Measurements from ENCODE around the gene RHBDF2.
A peak's percentile ranks its signal among the peaks of the same experiment; 100 is the strongest.
"Not testable (repeated sequence)": the region's sequence is repeated elsewhere in the genome, so short reads cannot be mapped to it uniquely, and the experiment has no call there.

RHBDF2 gene

GRCh38 chr17:76523084-76524037, 22.1 kb upstream of the RHBDF2 start:
- DNase-seq = peak; percentile 37 to 84

- DNase-seq = not testable (repeated sequence)
Measured at GRCh38 chr17:76521683-76522082, 20.5 kb upstream of the RHBDF2 start.

GRCh38 chr17:76521262-76521661, 20.0 kb upstream of the RHBDF2 start:
- DNase-seq = no peak

GRCh38 chr17:76519048-76519966, 18.1 kb upstream of the RHBDF2 start:
- no peak for DNase-seq

- DNase-seq = peak; percentile 86 to 99
Measured at GRCh38 chr17:76517638-76518038, 16.4 kb upstream of the RHBDF2 start.

- peak; percentile 91 to 100 for DNase-seq
Measured at GRCh38 chr17:76515274-76515949, 14.2 kb upstream of the RHBDF2 start.

GRCh38 chr17:76514355-76514754, 13.1 kb upstream of the RHBDF2 start:
- not testable (repeated sequence) for DNase-seq

- DNase-seq = no peak
Measured at GRCh38 chr17:76513306-76513692, 12.1 kb upstream of the RHBDF2 start.

GRCh38 chr17:76512366-76513305, 11.4 kb upstream of the RHBDF2 start:
- no peak for DNase-seq

- DNase-seq = peak; percentile 68
Measured at GRCh38 chr17:76511668-76512365, 10.6 kb upstream of the RHBDF2 start.

GRCh38 chr17:76510831-76511244, 9.6 kb upstream of the RHBDF2 start:
- no peak for DNase-seq

- not testable (repeated sequence) for DNase-seq
Measured at GRCh38 chr17:76508472-76509063, 7.3 kb upstream of the RHBDF2 start.

- peak; percentile 51 to 95 for DNase-seq
Measured at GRCh38 chr17:76506408-76507345, 5.5 kb upstream of the RHBDF2 start.

- DNase-seq = peak in 1 of 2 donors; percentile 40
Measured at GRCh38 chr17:76504117-76504516, 2.9 kb upstream of the RHBDF2 start.

- DNase-seq = peak in 1 of 2 donors; percentile 28
Measured at GRCh38 chr17:76502341-76503211, 1.4 kb upstream of the RHBDF2 start.

GRCh38 chr17:76501827-76502307, 644 bp upstream of the RHBDF2 start:
- no peak for DNase-seq

- DNase-seq = no peak
Measured at GRCh38 chr17:76500747-76501017, 541 bp downstream of the RHBDF2 start.

- peak; percentile 59 to 72 for DNase-seq
Measured at GRCh38 chr17:76500074-76500746, 1.0 kb downstream of the RHBDF2 start.

Measured in inflammatory macrophage treated with lipopolysaccharide for 1 hour (primary cell).